Measurements from ENCODE around the gene SMTNL2.

SMTNL2 gene

DNA sequence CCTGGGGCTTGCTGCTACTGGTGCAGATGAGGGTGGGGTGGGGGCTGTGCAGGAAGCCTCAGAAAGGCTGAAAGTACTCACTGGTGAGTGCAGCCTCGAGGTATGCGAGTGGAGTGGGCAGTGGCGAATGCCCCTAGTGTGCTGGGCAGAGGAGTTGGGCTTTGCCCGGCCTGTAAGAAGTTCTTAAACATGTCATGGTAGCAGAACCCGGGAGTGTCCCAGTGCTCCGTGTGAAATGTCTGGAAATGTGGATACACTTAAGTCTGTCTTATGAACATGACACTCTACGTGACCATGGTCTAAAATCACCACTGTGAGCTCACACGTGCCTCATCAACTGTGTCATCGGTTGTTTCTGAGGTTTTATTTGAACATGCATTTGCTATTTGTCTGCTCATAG, 1.7 kb downstream of the SMTNL2 start:
- TF ChIP-seq, protein P1, sequence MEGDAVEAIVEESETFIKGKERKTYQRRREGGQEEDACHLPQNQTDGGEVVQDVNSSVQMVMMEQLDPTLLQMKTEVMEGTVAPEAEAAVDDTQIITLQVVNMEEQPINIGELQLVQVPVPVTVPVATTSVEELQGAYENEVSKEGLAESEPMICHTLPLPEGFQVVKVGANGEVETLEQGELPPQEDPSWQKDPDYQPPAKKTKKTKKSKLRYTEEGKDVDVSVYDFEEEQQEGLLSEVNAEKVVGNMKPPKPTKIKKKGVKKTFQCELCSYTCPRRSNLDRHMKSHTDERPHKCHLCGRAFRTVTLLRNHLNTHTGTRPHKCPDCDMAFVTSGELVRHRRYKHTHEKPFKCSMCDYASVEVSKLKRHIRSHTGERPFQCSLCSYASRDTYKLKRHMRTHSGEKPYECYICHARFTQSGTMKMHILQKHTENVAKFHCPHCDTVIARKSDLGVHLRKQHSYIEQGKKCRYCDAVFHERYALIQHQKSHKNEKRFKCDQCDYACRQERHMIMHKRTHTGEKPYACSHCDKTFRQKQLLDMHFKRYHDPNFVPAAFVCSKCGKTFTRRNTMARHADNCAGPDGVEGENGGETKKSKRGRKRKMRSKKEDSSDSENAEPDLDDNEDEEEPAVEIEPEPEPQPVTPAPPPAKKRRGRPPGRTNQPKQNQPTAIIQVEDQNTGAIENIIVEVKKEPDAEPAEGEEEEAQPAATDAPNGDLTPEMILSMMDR (IDR thresholded peaks at IDR 0.05), result no peak

DNA sequence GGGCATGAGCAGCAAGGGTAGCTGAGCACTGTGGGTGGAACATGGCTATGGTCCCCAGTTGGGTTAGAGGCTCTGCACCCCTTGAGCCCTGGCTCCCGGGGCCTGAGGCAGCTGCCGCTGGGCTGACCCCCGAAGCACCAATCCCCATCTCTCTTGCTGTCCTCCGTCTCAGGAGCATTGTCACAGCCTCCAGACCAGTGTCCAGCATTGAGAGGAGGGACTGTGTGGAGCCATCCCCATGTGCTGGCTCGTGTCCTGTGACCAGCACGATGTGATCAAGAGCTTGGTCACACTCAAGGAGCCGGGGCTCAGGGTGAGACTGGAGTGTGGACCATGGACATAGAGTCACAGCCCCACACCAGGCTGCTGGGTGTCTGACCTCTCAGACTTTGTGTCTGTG, 2.9 kb downstream of the SMTNL2 start:
- TF ChIP-seq, protein P1 (IDR thresholded peaks at IDR 0.05), result no peak

DNA sequence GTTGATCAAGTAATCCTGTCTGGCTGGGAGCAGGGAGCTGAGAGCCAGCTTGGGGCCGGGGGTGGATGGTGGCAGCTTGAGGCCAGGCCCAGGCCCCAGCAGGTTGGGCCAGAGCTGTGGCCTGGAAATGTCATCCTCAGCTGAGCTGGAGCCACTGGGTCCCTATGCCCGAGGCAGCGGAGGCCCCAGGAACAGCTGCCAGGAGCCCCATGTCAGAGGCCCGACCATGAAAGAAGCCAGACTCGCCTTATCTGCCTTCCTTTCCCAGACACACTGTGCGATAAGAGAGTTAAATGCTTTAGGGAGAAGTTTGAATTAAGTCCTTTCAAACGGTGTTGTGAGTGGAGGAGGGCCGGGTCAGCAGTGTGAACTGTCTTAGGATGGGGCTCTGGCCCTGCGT, 3.5 kb downstream of the SMTNL2 start:
- TF ChIP-seq, protein P1 (IDR thresholded peaks at IDR 0.05), result no peak

DNA sequence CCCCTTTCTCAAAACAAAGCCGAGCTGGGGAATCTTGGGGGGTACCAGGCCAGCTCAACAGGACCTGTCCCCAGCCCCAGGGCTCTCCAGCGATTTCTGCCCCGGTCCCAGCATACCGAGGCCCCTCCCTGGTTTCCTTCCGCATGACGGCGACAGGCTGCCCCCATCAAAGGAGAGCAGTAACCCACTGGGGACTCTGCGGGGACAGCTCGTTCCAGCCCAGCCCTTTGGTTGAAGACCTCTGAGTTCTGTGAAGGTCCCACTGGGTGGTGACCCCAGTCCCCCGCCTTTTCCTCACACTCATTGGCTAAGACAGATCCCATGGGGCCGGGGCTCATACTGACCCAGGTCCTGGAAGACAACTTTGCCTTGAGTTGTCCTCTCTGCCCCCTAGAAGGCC, 4.1 kb downstream of the SMTNL2 start:
- TF ChIP-seq, protein P1 (IDR thresholded peaks at IDR 0.05), result no peak

GRCh38 chr17:4588898-4589625, 4.7 kb downstream of the SMTNL2 start:
- TF ChIP-seq, protein P1 (IDR thresholded peaks at IDR 0.05), result no peak

GRCh38 chr17:4590981-4591453, 6.7 kb downstream of the SMTNL2 start:
- TF ChIP-seq, protein P1 (IDR thresholded peaks at IDR 0.05), result no peak

GRCh38 chr17:4591529-4591928, 7.2 kb downstream of the SMTNL2 start:
- TF ChIP-seq, protein P1 (IDR thresholded peaks at IDR 0.05), result no peak
